ENCODE data around the gene VSIG2.

DNA sequence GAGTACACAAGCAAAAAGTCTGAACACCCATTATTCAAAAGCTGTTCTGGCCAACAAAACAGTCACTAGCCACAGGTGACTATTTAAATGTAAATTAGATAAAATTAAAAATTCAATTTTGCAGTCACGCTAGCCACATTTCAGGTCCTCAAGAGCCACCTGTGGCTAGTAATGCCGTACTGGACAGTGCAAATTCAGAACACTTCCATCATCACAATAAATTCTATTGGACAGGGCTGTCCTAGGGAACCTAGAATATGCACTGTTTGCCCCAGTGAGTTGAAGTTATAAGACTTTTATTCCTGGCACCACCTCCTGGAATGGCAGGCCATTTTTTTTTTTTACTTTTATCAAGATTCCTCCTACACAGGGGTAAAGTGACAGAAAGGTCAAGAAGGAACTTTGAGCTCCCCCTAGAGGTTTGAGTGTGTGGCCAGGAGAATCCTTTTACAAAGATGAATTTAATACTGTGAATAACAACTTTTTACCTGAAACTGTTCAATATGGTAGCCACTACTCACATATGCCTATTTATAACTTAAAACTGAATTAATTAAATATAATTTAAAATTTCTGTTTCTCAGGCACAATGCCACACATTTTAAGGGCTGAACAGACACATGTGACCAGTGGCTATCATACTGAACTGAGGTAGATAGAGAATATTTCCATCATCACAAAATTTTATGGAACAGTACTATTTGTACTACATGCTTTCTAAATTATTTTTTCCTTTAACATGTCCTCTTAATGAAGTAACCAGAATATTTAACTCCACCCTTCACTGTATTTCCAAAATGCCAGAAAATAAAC is 41.6 kb upstream of the VSIG2 start:
- TF ChIP-seq ZNF274 (IDR thresholded peaks at IDR 0.05; ENCODE audit: low read length) (no peak), ZNF274 (tag by site-specific recombination; IDR thresholded peaks at IDR 0.05; ENCODE audit: borderline replicate concordance) (no peak), ZNF521 (tag by site-specific recombination; IDR thresholded peaks at IDR 0.05) (no peak), ZBTB48 (tag by site-specific recombination; IDR thresholded peaks at IDR 0.05) (no peak), ZNF248 (tag by site-specific recombination; IDR thresholded peaks at IDR 0.05) (no peak), TCF7L2 (IDR thresholded peaks at IDR 0.05; ENCODE audit: borderline replicate concordance, low read depth, low read length) (no peak), ZNF514 (tag by site-specific recombination; IDR thresholded peaks at IDR 0.05) (no peak), ZNF555 (tag by site-specific recombination; conservative IDR thresholded peaks at IDR 0.05) (no peak), ZNF747 (tag by site-specific recombination; IDR thresholded peaks at IDR 0.05) (no peak), ZNF157 (tag by site-specific recombination; IDR thresholded peaks at IDR 0.05) (no peak), ZNF174 (tag by site-specific recombination; IDR thresholded peaks at IDR 0.05) (no peak)
- TF ChIP-seq, protein P1, sequence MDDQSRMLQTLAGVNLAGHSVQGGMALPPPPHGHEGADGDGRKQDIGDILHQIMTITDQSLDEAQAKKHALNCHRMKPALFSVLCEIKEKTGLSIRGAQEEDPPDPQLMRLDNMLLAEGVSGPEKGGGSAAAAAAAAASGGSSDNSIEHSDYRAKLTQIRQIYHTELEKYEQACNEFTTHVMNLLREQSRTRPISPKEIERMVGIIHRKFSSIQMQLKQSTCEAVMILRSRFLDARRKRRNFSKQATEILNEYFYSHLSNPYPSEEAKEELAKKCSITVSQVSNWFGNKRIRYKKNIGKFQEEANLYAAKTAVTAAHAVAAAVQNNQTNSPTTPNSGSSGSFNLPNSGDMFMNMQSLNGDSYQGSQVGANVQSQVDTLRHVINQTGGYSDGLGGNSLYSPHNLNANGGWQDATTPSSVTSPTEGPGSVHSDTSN (CRISPR knock-in tag; IDR thresholded peaks at IDR 0.05), result no peak
- TF ChIP-seq, protein P2, sequence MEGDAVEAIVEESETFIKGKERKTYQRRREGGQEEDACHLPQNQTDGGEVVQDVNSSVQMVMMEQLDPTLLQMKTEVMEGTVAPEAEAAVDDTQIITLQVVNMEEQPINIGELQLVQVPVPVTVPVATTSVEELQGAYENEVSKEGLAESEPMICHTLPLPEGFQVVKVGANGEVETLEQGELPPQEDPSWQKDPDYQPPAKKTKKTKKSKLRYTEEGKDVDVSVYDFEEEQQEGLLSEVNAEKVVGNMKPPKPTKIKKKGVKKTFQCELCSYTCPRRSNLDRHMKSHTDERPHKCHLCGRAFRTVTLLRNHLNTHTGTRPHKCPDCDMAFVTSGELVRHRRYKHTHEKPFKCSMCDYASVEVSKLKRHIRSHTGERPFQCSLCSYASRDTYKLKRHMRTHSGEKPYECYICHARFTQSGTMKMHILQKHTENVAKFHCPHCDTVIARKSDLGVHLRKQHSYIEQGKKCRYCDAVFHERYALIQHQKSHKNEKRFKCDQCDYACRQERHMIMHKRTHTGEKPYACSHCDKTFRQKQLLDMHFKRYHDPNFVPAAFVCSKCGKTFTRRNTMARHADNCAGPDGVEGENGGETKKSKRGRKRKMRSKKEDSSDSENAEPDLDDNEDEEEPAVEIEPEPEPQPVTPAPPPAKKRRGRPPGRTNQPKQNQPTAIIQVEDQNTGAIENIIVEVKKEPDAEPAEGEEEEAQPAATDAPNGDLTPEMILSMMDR (tag by site-specific recombination; IDR thresholded peaks at IDR 0.05), result no peak
